GM18507 (cell line): ENCODE results near the gene PLPPR1.
"Not testable (repeated sequence)": the region's sequence is repeated elsewhere in the genome, so short reads cannot be mapped to it uniquely, and the experiment has no call there.

ENCODE experiments used
- DNase-seq: peaks from one replicate; pipeline ENCODE4 v3.0.0; 2011; ENCODE audit warnings: low read depth; ENCODE audit not compliant: insufficient read length; ENCODE audit errors: extremely low spot score
- FAIRE-seq: peaks from 2 replicates; lab custom pipeline; 2011; peaks lifted over from hg19 to GRCh38; lab: Jason Lieb, UNC

PLPPR1 gene

GRCh38 chr9:101324245-101324804 is 295.8 kb downstream of the PLPPR1 start:
- FAIRE-seq (no peak), DNase-seq (no peak)

GRCh38 chr9:101325053-101325452 is 296.5 kb downstream of the PLPPR1 start:
- no peak for FAIRE-seq
- no peak for DNase-seq

DNA sequence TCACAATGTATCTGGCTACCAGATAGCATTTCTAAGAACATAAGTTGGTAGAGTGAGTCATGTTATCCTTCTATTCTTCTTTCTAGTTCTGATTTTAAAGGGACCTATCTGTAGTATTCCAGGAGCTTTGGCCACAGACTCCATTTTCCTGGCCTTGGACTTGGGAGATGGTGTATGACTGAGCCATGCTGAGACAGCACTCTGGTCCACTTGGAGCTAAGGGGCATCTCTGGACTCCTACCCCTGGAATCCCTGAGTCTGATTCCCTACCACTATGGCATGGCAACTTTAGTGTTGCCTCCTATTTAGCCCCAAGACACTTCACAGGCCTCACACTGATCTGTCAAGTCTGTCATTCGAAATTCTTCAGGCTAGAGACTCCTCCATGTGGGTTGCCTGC is 297.5 kb downstream of the PLPPR1 start:
- no peak for FAIRE-seq

DNA sequence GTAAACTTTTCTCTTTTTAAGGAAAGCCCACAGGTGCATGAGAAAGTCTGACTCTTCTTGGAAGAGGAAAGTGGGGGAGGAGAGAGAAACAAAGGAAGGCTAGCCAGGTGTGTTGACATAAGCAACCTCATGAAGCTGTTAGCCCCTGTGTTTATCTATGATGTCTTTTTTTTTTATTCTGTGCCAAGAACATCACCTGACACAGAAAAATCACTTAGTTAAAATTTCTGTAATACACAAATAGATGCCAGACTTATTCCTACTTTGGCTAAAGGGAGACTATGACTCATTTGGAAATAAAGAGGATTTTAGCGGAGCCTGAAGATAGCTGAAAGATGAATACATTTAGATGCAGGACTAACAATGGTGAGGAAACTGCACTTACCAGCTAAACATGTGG is 298.0 kb downstream of the PLPPR1 start:
- DNase-seq (no peak), FAIRE-seq (no peak)

More for the DNA sequence above, 297.5 kb downstream of the PLPPR1 start:
- DNase-seq = no peak

- FAIRE-seq, DNase-seq: not testable (repeated sequence)
Observed at GRCh38 chr9:101327422-101327909, 298.9 kb downstream of the PLPPR1 start.

DNA sequence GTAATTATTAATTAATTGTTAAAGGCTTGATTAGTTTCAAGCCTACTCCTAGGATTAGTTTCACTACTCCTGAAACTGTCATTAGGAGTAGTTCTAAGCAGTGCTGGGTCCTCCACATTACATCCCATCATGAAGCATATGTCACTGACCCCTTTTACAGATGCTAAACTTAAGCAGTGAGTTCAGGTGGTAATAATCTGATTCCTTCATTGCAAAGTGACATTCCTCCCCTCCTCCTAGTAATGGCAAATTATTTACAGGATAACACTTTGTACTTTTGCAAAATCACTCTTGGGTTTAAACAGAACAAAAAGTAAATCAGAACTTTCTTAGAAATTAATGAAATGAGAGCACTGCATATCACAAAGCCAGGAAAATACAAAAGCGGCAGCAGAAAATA is 303.8 kb downstream of the PLPPR1 start:
- FAIRE-seq (no peak), DNase-seq (no peak)

DNA sequence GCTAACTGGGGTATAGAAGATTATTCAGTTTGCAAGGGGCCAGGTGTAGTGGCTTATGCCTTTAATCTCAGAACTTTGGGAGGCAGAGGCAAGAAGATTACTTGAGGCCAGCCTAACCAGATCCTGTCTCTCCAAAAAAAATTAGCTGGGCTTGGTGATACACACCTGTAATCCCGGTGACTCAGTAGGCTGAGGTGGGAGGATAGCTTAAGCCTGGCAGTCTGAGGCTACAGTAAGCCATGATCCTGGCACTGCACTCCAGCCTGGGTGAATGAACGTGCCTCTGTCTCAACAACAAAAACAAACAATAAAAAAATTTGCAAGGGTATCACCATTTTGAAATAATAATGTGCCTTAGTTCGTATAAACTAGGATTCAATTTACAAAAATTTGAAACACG is 305.0 kb downstream of the PLPPR1 start:
- FAIRE-seq (no peak), DNase-seq (no peak)

DNA sequence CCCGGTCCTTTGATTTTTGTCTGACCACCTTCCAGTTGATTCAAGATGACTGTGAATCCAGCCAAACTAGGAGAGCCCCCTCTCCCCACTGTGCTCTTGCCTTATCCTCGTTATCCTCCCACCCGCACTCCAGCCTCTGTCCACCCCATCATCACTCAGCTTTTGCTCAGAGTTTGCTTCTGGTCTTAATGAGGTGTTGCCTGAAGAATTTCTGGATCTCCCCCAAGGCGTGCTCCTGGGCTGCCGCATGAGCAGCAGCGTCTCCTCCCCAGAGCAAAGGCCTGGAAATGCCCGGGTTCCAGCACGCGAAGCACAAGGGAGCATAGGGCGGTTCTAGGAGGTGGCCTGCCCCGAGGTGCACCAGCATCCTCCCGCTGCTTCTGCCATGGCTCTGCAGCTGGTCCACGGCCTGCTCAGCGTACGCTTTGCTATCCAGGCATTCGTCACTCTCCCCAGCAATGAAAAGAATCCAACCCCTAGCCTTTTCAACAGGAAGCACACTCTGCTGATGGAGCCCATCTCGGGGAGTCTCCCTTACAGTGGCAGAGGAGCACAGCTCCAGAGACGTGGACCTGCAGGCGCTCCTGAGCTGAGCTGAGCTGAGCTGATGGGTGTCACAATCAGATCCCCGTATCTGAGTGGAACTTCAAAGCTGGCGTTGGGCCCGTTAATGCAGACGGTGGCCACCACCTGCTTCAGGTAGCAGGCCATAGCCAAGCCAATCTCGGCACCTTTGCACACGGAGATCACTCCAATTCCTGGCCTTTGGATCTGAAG is 305.6 kb downstream of the PLPPR1 start:
- FAIRE-seq = no peak
- no peak for DNase-seq

GRCh38 chr9:101336091-101336490 is 307.6 kb downstream of the PLPPR1 start:
- FAIRE-seq (no peak), DNase-seq (no peak)

DNA sequence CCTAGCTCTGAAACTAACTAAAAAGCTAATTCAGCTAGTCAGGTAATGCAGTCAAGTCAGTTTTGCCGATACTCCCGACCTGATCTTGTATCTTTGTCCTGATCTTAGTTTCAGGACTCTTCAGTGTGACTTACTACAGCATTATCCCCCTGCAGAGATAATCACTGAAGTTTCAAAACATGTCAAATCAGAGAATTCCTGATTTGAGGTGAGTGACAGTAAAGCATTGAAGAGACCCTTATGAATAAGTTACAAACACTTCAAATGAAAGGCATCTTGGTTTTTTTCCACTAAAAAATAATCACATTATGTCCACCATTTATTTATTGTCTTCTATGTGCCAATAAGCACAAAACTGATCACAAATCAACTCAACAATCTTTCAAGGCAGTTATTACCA is 308.7 kb downstream of the PLPPR1 start:
- no peak for FAIRE-seq
- no peak for DNase-seq

GRCh38 chr9:101341958-101342357 is 313.4 kb downstream of the PLPPR1 start:
- FAIRE-seq = no peak
- DNase-seq = no peak

- FAIRE-seq (no peak), DNase-seq (no peak)
Observed at GRCh38 chr9:101342595-101342994, 314.1 kb downstream of the PLPPR1 start.

DNA sequence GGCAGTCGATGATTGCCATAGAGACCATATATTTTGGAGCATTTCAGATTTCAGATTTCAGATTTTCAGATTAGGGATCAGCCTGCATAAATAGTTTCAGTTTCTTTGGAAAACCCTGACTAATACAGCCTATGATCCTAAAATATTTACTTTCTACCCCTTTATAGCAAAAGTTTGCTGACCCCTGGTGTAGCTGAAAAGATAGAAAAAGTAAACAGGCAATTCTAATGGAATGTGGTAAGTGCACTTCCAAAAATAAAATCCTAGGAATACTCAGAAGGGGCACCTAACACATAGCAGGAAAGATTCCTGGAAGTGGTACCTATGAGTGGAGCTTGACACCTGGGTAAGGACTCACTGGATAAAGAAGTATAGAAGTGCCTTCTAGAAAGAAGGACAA is 321.8 kb downstream of the PLPPR1 start:
- no peak for DNase-seq
- no peak for FAIRE-seq

DNA sequence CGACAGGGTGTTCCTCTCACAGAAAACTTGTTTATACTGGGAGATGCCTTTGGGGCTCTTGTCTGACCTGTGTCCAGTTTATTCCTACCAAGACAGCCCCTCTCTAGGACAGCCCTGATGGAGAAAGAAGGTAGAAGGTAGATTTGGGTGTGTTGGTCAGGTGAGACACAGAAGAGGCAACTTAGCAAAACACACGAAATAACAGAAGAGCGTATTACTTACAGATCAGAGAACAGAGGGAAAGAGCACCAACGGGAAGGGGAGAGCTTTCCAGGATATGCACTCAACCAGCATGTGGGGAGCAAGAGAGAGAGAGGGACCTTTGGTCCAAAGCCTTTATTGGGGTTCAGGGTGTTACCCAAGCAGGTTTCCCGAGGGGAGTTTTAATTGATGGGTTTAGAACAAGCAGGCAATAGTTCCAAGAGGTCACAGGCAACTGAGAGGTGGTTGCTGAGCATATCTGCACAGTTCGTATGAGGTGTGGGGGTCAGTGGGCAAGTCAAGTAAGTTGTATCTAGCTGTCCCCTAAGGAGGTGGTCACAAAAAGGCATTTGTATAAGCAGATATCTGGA is 324.5 kb downstream of the PLPPR1 start:
- FAIRE-seq = no peak

GRCh38 chr9:101353683-101354082 is 325.2 kb downstream of the PLPPR1 start:
- DNase-seq (no peak), FAIRE-seq (no peak)

More for the DNA sequence above, 324.5 kb downstream of the PLPPR1 start:
- DNase-seq = no peak

DNA sequence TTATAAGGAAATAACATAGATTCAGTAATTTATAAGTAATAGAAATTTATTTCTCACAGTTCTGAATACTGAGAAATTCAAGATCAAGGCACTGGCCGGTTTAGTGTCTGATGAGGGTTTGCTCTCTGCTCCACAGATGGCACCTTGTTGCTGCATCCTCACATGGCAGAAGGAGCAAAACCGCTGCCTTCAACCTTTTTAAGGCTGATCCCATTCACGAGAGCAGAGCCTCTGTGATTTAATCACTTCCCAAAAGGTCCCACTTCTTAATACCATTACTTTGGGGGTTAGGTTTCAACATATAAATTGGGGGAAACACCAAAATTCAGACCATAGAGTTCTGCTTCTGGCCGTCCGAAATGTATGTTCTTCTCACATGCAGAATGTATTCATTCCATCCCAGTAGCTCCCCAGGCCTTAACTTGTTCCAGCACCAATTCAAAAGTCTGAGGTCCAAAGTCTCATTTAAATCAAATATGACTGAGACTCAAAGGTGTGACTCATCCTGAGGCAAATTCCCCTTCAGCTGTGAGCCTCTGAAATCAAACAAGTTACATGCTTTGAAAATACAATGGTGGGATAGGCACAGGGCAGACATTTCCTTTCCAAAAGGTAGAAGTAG is 325.7 kb downstream of the PLPPR1 start:
- FAIRE-seq = no peak
- DNase-seq = no peak

DNA sequence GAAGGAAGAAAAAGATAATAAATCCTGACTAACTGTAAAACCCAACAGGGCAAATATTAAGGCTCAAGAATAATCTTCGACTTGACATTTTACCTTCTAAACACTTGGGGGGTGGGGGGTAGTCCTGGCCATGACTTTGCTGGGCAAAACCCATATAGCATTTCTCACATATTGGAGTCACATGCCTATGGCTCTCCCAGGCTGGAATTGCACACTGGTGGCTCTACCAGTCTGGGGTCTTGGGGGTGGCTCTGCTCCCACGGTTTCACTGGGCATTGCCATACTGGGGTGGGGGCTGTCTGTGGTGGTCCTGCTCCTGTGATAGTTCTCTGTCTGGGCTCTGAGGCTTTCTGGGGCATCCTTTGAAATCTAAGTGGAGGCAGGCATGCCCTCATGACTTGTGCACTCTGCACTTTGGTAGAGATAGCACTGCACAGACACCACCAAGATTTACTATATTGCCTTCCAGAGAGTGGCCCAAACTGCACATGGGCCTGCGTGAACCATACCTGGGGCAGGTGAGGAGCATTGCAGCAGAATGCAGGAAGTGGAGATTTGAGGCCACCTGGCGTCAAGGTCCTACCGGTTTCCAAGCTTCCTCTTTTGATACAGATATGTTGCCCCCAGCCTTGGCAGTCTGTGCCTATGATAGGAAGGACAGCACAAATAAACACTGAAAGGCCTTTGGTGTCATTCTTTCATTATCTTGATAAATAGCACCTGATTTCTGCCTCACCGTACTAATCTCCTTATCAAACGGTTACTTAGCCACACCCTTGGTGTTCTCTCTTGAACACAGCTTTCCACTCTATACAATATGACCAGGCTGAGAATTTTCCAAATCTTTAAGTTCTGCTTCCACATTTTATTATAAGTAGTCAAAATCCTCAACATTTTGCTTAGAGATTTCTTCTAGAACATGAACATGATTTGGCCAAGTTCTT is 326.5 kb downstream of the PLPPR1 start:
- FAIRE-seq (no peak), DNase-seq (no peak)

DNA sequence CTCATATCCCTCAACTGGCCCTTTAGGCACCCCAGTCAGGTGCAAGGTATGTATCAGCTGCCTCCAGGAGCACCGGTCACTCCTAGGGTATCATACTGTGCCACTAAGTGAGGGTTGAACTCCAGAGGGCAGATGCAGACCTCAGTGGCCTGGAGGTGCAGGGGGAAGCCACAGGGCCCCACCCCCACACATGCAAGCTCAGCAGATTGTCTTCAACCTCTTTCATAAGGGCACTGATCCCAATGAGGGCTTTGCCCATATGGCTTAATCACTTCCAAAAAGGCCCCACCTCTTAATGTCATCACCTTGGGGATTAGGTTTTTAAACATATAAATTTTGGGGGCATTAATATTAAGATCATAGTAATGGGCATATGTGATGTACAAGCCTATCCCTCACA is 328.1 kb downstream of the PLPPR1 start:
- no peak for DNase-seq
- FAIRE-seq = no peak

DNA sequence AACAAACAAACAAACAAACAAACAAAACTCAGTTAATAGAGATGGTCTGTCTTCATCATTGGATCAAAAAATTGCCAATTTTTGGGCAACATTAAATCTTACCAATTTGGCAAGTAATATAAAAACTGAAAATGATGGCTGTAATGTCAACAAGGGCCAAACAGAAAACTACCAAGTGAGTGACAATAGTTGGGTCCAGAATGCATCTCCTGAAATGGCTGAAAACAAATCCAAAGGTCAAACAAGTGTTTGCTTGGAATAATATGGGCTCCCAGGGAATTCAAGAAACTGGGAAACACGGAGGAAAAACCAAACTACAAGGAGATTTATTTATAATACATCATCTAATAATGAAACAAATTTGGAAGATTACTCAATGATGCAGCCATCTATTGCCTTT is 331.2 kb downstream of the PLPPR1 start:
- FAIRE-seq (no peak), DNase-seq (no peak)
